HEK293T (cell line): ENCODE data around the gene OR2T2.
"Not testable (repeated sequence)": the region's sequence is repeated elsewhere in the genome, so short reads cannot be mapped to it uniquely, and the experiment has no call there.

ENCODE experiments used
- ELF4 ChIP-seq: fragments of 450-650 bp; IDR thresholded peaks from 2 replicates; pipeline ENCODE4 v1.6.1; 2017; ENCODE audit warnings: antibody characterized with exemption
- FOXM1 ChIP-seq: fragments of 450-650 bp; IDR thresholded peaks from 2 replicates; pipeline ENCODE4 v1.6.1; 2017; ENCODE audit warnings: mild to moderate bottlenecking, borderline replicate concordance
- SUZ12 ChIP-seq: fragments of 450-650 bp; IDR thresholded peaks from 2 replicates; pipeline ENCODE4 v1.6.1; 2016; ENCODE audit warnings: mild to moderate bottlenecking
- ZNF384 ChIP-seq: fragments of 450-650 bp; IDR thresholded peaks from 2 replicates; pipeline ENCODE4 v1.6.1; 2016

DNA sequence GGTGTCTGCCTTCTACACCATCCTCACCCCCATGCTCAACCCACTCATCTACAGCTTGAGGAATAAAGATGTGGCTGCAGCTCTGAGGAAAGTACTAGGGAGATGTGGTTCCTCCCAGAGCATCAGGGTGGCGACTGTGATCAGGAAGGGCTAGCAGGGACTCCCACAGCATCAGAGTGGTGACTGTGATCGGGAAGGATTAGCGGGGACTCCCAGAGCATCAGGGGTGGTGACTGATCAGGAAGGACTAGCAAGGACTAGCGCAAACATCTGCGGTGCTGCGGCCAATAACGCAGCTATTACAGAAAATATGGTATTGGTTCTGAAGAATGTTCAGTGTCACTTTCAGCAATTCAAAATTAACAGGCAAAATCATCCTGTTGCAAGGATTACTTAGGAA, 8.2 kb downstream of the OR2T2 start:
- TF ChIP-seq SUZ12, ZNF384, ELF4, FOXM1: not testable (repeated sequence)
